Measurements from ENCODE around the gene MPND. TPM values are rescaled to one million over a fixed set of nuclear protein-coding genes. Genes with fewer than 3 reads are reported as not detected.
A peak's percentile ranks its signal among the peaks of the same experiment; 100 is the strongest.

The MPND gene
- total and polyA plus RNA-seq, 10 of the 15 experiments (the other 5 are each of a cell fraction or from before 2014, with no cell fraction given) = 0.79 to 18.3 (median 6.0) TPM

- no peak overlapping the region for H3K9ac ChIP-seq (ENCODE audit: control insufficient read depth, insufficient read depth, low read length)
- peaks cover under 1% of the 10 kb centered on the region for H3K4me1 ChIP-seq (ENCODE audit: control insufficient read depth, insufficient read depth, low read length)
- CTCF ChIA-PET = interaction anchor here (0.6 to 1.3 kb wide), 2 partner anchors 20 to 92 kb away, joined by 3 read pairs; no protein-coding TSS in a partner anchor
- no TSS peak for BruUV-seq (replicated peaks)
- SMC1A ChIA-PET (ENCODE audit: uncharacterized antibody, unreplicated experiment) = no interaction called here
- no peaks in the 10 kb centered on the region for H3K27me3 ChIP-seq (replicated peaks in 1 of 2; ENCODE audit: control insufficient read depth in 2 of 2, insufficient read depth in 2 of 2, low read length in 1 of 2)
- peak; percentile 31; the same call in 2 of the 3 replicates for ATAC-seq
- no peak overlapping the region for H3K4me3 ChIP-seq
- H3K36me3 ChIP-seq (ENCODE audit: control insufficient read depth in 2 of 2, insufficient read depth in 2 of 2, low read length in 1 of 2) = peaks cover 22 to 61% of the 10 kb centered on the region in 2 experiments; a peak in 3 of 4 replicates
- H3K27ac ChIP-seq (ENCODE audit: control insufficient read depth, insufficient read depth) = no peak overlapping the region
- 71% methylated on average over 22 of the region's 22 CpGs for WGBS (ENCODE audit: insufficient coverage, insufficient replicate concordance, low lambda C conversion rate, missing lambda C conversion rate)
- no peaks in the 10 kb centered on the region for H4K20me1 ChIP-seq (ENCODE audit: control insufficient read depth, insufficient read depth)
- intact Hi-C loops (cut with micrococcal nuclease; ENCODE audit: unreplicated experiment) = no loop called here
- no peak overlapping the region for H2AFZ ChIP-seq (ENCODE audit: control insufficient read depth, low read depth, low read length)
- TF ChIP-seq EZH2 (IDR thresholded peaks at IDR 0.05; ENCODE audit: borderline replicate concordance, control insufficient read depth, low read depth, low read length) = no peak
- TF ChIP-seq, protein P1, sequence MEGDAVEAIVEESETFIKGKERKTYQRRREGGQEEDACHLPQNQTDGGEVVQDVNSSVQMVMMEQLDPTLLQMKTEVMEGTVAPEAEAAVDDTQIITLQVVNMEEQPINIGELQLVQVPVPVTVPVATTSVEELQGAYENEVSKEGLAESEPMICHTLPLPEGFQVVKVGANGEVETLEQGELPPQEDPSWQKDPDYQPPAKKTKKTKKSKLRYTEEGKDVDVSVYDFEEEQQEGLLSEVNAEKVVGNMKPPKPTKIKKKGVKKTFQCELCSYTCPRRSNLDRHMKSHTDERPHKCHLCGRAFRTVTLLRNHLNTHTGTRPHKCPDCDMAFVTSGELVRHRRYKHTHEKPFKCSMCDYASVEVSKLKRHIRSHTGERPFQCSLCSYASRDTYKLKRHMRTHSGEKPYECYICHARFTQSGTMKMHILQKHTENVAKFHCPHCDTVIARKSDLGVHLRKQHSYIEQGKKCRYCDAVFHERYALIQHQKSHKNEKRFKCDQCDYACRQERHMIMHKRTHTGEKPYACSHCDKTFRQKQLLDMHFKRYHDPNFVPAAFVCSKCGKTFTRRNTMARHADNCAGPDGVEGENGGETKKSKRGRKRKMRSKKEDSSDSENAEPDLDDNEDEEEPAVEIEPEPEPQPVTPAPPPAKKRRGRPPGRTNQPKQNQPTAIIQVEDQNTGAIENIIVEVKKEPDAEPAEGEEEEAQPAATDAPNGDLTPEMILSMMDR (IDR thresholded peaks at IDR 0.05 in 2 of 3, conservative IDR thresholded peaks at IDR 0.05 in 1 of 3; ENCODE audit: control insufficient read depth in 2 of 3, extremely low read depth in 1 of 3, insufficient read depth in 1 of 3, low read depth in 3 of 3, low read length in 3 of 3) = peak; percentile 15 to 34 (median 24); a peak in 3 of 6 replicates
- RAD21 ChIA-PET (ENCODE audit: unreplicated experiment) = no interaction called here
- no peak for FAIRE-seq
- POLR2A ChIA-PET = interaction anchor here (1.1 kb wide), 1 partner anchor 20 kb away, joined by 4 read pairs; the partner anchor contains the start of gene MPND
- in situ Hi-C loops (cut with MboI) = no loop called here
- DNase-seq (ENCODE audit: low read depth, low spot score) = no peak
- H3K9me3 ChIP-seq (replicated peaks; ENCODE audit: control insufficient read depth, insufficient read depth, low read length) = no peaks in the 10 kb centered on the region
- H3K79me2 ChIP-seq (ENCODE audit: control insufficient read depth, insufficient read depth, low read length) = peaks cover 4% of the 10 kb centered on the region
- H3K4me2 ChIP-seq (ENCODE audit: control insufficient read depth, insufficient read depth) = no peak overlapping the region
These were observed 19.6 kb downstream of the MPND start for GRCh38 chr19:4362831-4363545.

All from GM12878 (cell line).